Neural cell (in vitro differentiated cells): Measurements from ENCODE around the gene RAB33B.

Experiments used
- EZH2 ChIP-seq: fragments of 200-600, 300-800 bp; shearing (Covaris generic), sonication (generic); IDR thresholded peaks from 2 replicates; pipeline ENCODE4 v1.6.1; 2014; ENCODE audit warnings: antibody characterized with exemption, low read length, borderline replicate concordance, mild to moderate bottlenecking; ENCODE audit not compliant: insufficient read depth, poor library complexity, severe bottlenecking
- POLR2AphosphoS5 ChIP-seq: IDR thresholded peaks from 2 replicates; pipeline ENCODE4 v1.6.1; 2012
- RAD21 ChIP-seq: fragments of 450-650 bp; conservative IDR thresholded peaks from 2 replicates; pipeline ENCODE4 v1.6.1; 2014; ENCODE audit warnings: antibody characterized with exemption, mild to moderate bottlenecking, moderate library complexity
- TF ChIP-seq, protein P1 (sequence below): fragments of 450-650 bp; IDR thresholded peaks from 2 replicates; pipeline ENCODE4 v1.5.1; 2014; ENCODE audit warnings: antibody characterized with exemption, mild to moderate bottlenecking, moderate library complexity; ENCODE audit not compliant: poor library complexity, severe bottlenecking

DNA sequence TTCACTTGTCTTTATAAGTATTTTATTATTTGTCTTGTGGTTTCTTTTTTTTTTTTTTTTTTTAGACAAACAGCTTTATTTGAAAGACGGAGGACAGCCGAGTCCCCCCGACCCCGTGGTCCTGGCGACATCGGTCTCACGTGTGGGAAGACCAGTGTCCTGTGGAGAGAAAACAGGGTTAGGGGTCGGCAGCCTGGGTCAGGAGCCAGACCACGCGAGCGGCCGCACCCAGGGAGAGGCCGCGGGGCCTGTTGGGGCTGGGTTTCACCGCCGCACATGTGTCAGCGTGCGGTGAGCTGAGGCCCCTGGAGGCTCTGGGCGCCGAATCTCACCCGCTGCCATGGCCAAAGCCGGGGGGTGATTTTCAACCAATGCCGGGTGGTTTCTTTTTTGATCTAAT is 17.8 kb upstream of the RAB33B start:
- TF ChIP-seq, protein P1, sequence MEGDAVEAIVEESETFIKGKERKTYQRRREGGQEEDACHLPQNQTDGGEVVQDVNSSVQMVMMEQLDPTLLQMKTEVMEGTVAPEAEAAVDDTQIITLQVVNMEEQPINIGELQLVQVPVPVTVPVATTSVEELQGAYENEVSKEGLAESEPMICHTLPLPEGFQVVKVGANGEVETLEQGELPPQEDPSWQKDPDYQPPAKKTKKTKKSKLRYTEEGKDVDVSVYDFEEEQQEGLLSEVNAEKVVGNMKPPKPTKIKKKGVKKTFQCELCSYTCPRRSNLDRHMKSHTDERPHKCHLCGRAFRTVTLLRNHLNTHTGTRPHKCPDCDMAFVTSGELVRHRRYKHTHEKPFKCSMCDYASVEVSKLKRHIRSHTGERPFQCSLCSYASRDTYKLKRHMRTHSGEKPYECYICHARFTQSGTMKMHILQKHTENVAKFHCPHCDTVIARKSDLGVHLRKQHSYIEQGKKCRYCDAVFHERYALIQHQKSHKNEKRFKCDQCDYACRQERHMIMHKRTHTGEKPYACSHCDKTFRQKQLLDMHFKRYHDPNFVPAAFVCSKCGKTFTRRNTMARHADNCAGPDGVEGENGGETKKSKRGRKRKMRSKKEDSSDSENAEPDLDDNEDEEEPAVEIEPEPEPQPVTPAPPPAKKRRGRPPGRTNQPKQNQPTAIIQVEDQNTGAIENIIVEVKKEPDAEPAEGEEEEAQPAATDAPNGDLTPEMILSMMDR: no peak
- TF ChIP-seq RAD21: no peak
- TF ChIP-seq EZH2: no peak
- TF ChIP-seq POLR2AphosphoS5: no peak
